Measurements from ENCODE around the gene RXRA. TPM values are rescaled to one million over a fixed set of nuclear protein-coding genes. Genes with fewer than 3 reads are reported as not detected.

Gene RXRA
- total RNA-seq, 1 donor from 2014 or later, result 14.0 TPM

GRCh38 chr9:134380542-134381271, 54.5 kb downstream of the RXRA start:
- no peak for DNase-seq (ENCODE audit: low read depth in 2 of 2)

GRCh38 chr9:134381272-134381661, 55.0 kb downstream of the RXRA start:
- DNase-seq (ENCODE audit: low read depth in 2 of 2), result no peak

GRCh38 chr9:134381671-134382516, 55.6 kb downstream of the RXRA start:
- peak; percentile 30 to 63 for DNase-seq (ENCODE audit: low read depth in 2 of 2)

GRCh38 chr9:134382733-134383132, 56.5 kb downstream of the RXRA start:
- no peak for DNase-seq (ENCODE audit: low read depth in 2 of 2)

GRCh38 chr9:134383148-134383547, 56.9 kb downstream of the RXRA start:
- DNase-seq (ENCODE audit: low read depth in 2 of 2), result no peak

- DNase-seq (ENCODE audit: low read depth in 2 of 2), result no peak
Measured at GRCh38 chr9:134384811-134385479, 58.7 kb downstream of the RXRA start.

GRCh38 chr9:134385915-134386314, 59.7 kb downstream of the RXRA start:
- no peak for DNase-seq (ENCODE audit: low read depth in 2 of 2)

- DNase-seq (ENCODE audit: low read depth in 2 of 2), result no peak
Measured at GRCh38 chr9:134386951-134387831, 60.9 kb downstream of the RXRA start.

- DNase-seq (ENCODE audit: low read depth in 2 of 2), result no peak
Measured at GRCh38 chr9:134388289-134388808, 62.1 kb downstream of the RXRA start.

- no peak for DNase-seq (ENCODE audit: low read depth in 2 of 2)
Measured at GRCh38 chr9:134388976-134389375, 62.7 kb downstream of the RXRA start.

- no peak for DNase-seq (ENCODE audit: low read depth in 2 of 2)
Measured at GRCh38 chr9:134389642-134390041, 63.4 kb downstream of the RXRA start.

GRCh38 chr9:134390537-134390936, 64.3 kb downstream of the RXRA start:
- no peak for DNase-seq (ENCODE audit: low read depth in 2 of 2)

GRCh38 chr9:134390947-134391318, 64.7 kb downstream of the RXRA start:
- no peak for DNase-seq (ENCODE audit: low read depth in 2 of 2)

GRCh38 chr9:134391319-134392231, 65.3 kb downstream of the RXRA start:
- DNase-seq (ENCODE audit: low read depth in 2 of 2), result peak in 1 of 2 donors; percentile 41

GRCh38 chr9:134392900-134393299, 66.6 kb downstream of the RXRA start:
- peak in 1 of 2 donors; percentile 60 for DNase-seq (ENCODE audit: low read depth in 2 of 2)

GRCh38 chr9:134393582-134394280, 67.5 kb downstream of the RXRA start:
- no peak for DNase-seq (ENCODE audit: low read depth in 2 of 2)

- DNase-seq (ENCODE audit: low read depth in 2 of 2), result no peak
Measured at GRCh38 chr9:134395002-134395517, 68.8 kb downstream of the RXRA start.

- DNase-seq (ENCODE audit: low read depth in 2 of 2), result no peak
Measured at GRCh38 chr9:134395737-134396257, 69.5 kb downstream of the RXRA start.

GRCh38 chr9:134396258-134396742, 70.0 kb downstream of the RXRA start:
- DNase-seq (ENCODE audit: low read depth in 2 of 2), result no peak
